NCI-H2196 treated with DMSO at 0.1 percent for 48 hours (cell line): Measurements from ENCODE around the gene IFI16.
"Not testable (repeated sequence)": the region's sequence is repeated elsewhere in the genome, so short reads cannot be mapped to it uniquely, and the experiment has no call there.

Experiments used
- DNase-seq: peaks from one replicate; lab custom pipeline; 2025; ENCODE audit not compliant: unreplicated experiment; lab: John Stamatoyannopoulos, UW

Gene IFI16

GRCh38 chr1:159091607-159092031 is 81.9 kb downstream of the IFI16 start:
- no peak for DNase-seq

- no peak for DNase-seq
These were observed 82.5 kb downstream of the IFI16 start for GRCh38 chr1:159092036-159092760.

- DNase-seq, result no peak
These were observed 88.9 kb downstream of the IFI16 start for GRCh38 chr1:159098596-159098995.

GRCh38 chr1:159100589-159100988 is 90.9 kb downstream of the IFI16 start:
- DNase-seq, result no peak

- DNase-seq, result not testable (repeated sequence)
These were observed 93.3 kb downstream of the IFI16 start for GRCh38 chr1:159103021-159103420.
